Measurements from ENCODE around the gene CDC42EP2. TPM values are rescaled to one million over a fixed set of nuclear protein-coding genes. Genes with fewer than 3 reads are reported as not detected.

CDC42EP2 gene
- total and polyA plus RNA-seq, 2 of the 13 experiments (the other 11 are each of a cell fraction or from before 2014, with no cell fraction given): 2.3 to 7.1 TPM

DNA sequence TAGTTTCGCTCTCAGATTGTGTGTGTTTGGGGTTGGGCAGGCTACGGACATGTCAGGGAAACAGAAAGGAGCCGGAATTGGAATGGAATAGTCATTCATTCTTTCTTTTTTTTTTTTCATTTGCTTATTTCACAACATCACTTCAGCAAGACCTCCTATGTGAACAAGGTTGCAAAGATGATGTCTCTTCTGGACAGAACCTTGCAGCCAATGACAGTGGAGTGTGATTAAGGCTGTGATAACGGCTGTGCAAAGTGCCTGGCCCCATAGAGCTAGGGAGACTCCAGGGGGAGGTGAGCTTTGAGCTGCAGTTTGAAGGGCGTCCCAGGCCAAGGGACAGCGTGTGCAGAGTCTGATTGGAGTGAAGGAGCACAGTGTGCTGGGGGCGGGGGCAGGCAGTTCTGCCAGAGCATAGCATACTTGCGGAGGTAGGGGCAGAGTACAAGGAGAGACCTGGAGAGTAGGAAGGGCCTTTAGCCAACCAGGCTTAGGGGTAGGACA is 43.2 kb downstream of the CDC42EP2 start (continued):
- TF ChIP-seq DR1 (CRISPR knock-in tag; IDR thresholded peaks at IDR 0.05): peak; percentile 49
- no peak for TF ChIP-seq RAD21 (CRISPR knock-in tag; IDR thresholded peaks at IDR 0.05)
- TF ChIP-seq NONO (IDR thresholded peaks at IDR 0.05): no peak
- peak; percentile 93; the same call in 1 of the 2 replicates for TF ChIP-seq NONO (CRISPR knock-in tag; conservative IDR thresholded peaks at IDR 0.05)
- 0 out of 4 replicates have a peak, but pooled peaks of 1 of the 2 experiments have one; percentile 2 for TF ChIP-seq REST (IDR thresholded peaks at IDR 0.05; ENCODE audit: borderline replicate concordance in 1 of 2, low read depth in 1 of 2, low read length in 2 of 2)
- no peak for TF ChIP-seq TSC22D2 (CRISPR knock-in tag; IDR thresholded peaks at IDR 0.05; ENCODE audit: borderline replicate concordance)
- peak in 1 of 2 experiments; percentile 37; a peak in 1 of 4 replicates for TF ChIP-seq KLF16 (CRISPR knock-in tag; IDR thresholded peaks at IDR 0.05)
- TF ChIP-seq ZNF10 (CRISPR knock-in tag; IDR thresholded peaks at IDR 0.05; ENCODE audit: borderline replicate concordance, low read depth): no peak
- no peak for TF ChIP-seq ZNF646 (CRISPR knock-in tag; IDR thresholded peaks at IDR 0.05)
- TF ChIP-seq RFX1 (IDR thresholded peaks at IDR 0.05): no peak
- TF ChIP-seq MTF1 (CRISPR knock-in tag; IDR thresholded peaks at IDR 0.05): peak; percentile 70; the same call in 1 of the 2 replicates
- TF ChIP-seq CBFB (CRISPR knock-in tag; IDR thresholded peaks at IDR 0.05): no peak
- TF ChIP-seq, protein P1, sequence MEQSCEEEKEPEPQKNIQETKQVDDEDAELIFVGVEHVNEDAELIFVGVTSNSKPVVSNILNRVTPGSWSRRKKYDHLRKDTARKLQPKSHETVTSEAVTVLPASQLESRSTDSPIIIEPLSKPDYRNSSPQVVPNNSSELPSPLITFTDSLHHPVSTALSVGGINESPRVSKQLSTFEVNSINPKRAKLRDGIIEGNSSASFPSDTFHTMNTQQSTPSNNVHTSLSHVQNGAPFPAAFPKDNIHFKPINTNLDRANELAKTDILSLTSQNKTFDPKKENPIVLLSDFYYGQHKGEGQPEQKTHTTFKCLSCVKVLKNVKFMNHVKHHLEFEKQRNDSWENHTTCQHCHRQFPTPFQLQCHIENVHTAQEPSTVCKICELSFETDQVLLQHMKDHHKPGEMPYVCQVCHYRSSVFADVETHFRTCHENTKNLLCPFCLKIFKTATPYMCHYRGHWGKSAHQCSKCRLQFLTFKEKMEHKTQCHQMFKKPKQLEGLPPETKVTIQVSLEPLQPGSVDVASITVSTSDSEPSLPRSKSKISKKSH (CRISPR knock-in tag; IDR thresholded peaks at IDR 0.05; ENCODE audit: borderline replicate concordance): no peak
- TF ChIP-seq ZNF160 (CRISPR knock-in tag; IDR thresholded peaks at IDR 0.05): 0 out of 2 replicates have a peak, but pooled peaks have one; percentile 4
- no peak for TF ChIP-seq KDM5A (IDR thresholded peaks at IDR 0.05; ENCODE audit: borderline replicate concordance, low read length)
- no peak for TF ChIP-seq BRCA1 (CRISPR knock-in tag; IDR thresholded peaks at IDR 0.05)
- TF ChIP-seq, protein P2, sequence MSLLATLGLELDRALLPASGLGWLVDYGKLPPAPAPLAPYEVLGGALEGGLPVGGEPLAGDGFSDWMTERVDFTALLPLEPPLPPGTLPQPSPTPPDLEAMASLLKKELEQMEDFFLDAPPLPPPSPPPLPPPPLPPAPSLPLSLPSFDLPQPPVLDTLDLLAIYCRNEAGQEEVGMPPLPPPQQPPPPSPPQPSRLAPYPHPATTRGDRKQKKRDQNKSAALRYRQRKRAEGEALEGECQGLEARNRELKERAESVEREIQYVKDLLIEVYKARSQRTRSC (CRISPR knock-in tag; IDR thresholded peaks at IDR 0.05; ENCODE audit: low read depth): no peak
